ENCODE results near the gene CRHR1. TPM values are rescaled to one million over a fixed set of nuclear protein-coding genes. Genes with fewer than 3 reads are reported as not detected.
A peak's percentile ranks its signal among the peaks of the same experiment; 100 is the strongest.

CRHR1 gene
- polyA plus RNA-seq, 1 donor (not counting 4 experiments of a cell fraction or from before 2014, with no cell fraction given) = not detected

GRCh38 chr17:45871718-45872117, 87.6 kb downstream of the CRHR1 start:
- Histone ChIP-seq H3K4me2 (ENCODE audit: control insufficient read depth, extremely low read depth, insufficient read depth, low read depth, low read length) (no peak overlapping the region), H2AFZ (ENCODE audit: control insufficient read depth, low read length) (no peak overlapping the region), H3K27me3 (ENCODE audit: control insufficient read depth, extremely low read depth, insufficient read depth, low read length) (no peaks in the 10 kb centered on the region), H3K4me3 (ENCODE audit: control insufficient read depth in 2 of 3, extremely low read depth in 1 of 3, insufficient read depth in 2 of 3, low read depth in 1 of 3, low read length in 3 of 3) (no peak overlapping the region), H3K4me1 (ENCODE audit: control insufficient read depth, extremely low read depth, insufficient read depth, low read length) (no peaks in the 10 kb centered on the region), H3K36me3 (ENCODE audit: control insufficient read depth in 2 of 2, extremely low read depth in 1 of 2, insufficient read depth in 2 of 2, low read length in 2 of 2) (no peaks in the 10 kb centered on the region), H3K27ac (ENCODE audit: control insufficient read depth, insufficient read depth, low read length) (no peak overlapping the region), H3K9me3 (ENCODE audit: control insufficient read depth, low read depth, low read length) (no peaks in the 10 kb centered on the region), H4K20me1 (ENCODE audit: control insufficient read depth, extremely low read depth, insufficient read depth, low read length) (no peaks in the 10 kb centered on the region), H3K9ac (ENCODE audit: control insufficient read depth, extremely low read depth, insufficient read depth, low read length) (no peak overlapping the region), H3K9me1 (ENCODE audit: control insufficient read depth, extremely low read depth, insufficient read depth, low read length) (no peaks in the 10 kb centered on the region), H3K79me2 (ENCODE audit: control insufficient read depth, insufficient read depth, low read length) (no peaks in the 10 kb centered on the region)
- TF ChIP-seq EZH2 (IDR thresholded peaks at IDR 0.05; ENCODE audit: low read length) = no peak
- TF ChIP-seq, protein P1, sequence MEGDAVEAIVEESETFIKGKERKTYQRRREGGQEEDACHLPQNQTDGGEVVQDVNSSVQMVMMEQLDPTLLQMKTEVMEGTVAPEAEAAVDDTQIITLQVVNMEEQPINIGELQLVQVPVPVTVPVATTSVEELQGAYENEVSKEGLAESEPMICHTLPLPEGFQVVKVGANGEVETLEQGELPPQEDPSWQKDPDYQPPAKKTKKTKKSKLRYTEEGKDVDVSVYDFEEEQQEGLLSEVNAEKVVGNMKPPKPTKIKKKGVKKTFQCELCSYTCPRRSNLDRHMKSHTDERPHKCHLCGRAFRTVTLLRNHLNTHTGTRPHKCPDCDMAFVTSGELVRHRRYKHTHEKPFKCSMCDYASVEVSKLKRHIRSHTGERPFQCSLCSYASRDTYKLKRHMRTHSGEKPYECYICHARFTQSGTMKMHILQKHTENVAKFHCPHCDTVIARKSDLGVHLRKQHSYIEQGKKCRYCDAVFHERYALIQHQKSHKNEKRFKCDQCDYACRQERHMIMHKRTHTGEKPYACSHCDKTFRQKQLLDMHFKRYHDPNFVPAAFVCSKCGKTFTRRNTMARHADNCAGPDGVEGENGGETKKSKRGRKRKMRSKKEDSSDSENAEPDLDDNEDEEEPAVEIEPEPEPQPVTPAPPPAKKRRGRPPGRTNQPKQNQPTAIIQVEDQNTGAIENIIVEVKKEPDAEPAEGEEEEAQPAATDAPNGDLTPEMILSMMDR (optimal IDR thresholded peaks at IDR 0.05 in 1 of 3, IDR thresholded peaks at IDR 0.05 in 1 of 3, conservative IDR thresholded peaks at IDR 0.05 in 1 of 3; ENCODE audit: extremely low read depth in 1 of 3, insufficient read depth in 2 of 3, low read length in 3 of 3) = no peak
- no peak for DNase-seq (ENCODE audit: low read depth, low spot score)
- dilution Hi-C loops (cut with MboI; ENCODE audit: extremely low pct_ligation_motif_present, low sequenced_read_pairs) = loop anchor here (25.0 kb wide), 1 partner anchor 234 kb away; no protein-coding TSS in a partner anchor
- no peak for FAIRE-seq

GRCh38 chr17:45873728-45874127, 89.6 kb downstream of the CRHR1 start:
- no peaks in the 10 kb centered on the region for H3K4me1 ChIP-seq (ENCODE audit: control insufficient read depth, extremely low read depth, insufficient read depth, low read length)
- peak overlapping the region; percentile 26 for H2AFZ ChIP-seq (ENCODE audit: control insufficient read depth, low read length)
- H3K79me2 ChIP-seq (ENCODE audit: control insufficient read depth, insufficient read depth, low read length) = no peaks in the 10 kb centered on the region
- no peak overlapping the region for H3K27ac ChIP-seq (ENCODE audit: control insufficient read depth, insufficient read depth, low read length)
- no peak overlapping the region for H3K9ac ChIP-seq (ENCODE audit: control insufficient read depth, extremely low read depth, insufficient read depth, low read length)
- no peak for TF ChIP-seq EZH2 (IDR thresholded peaks at IDR 0.05; ENCODE audit: low read length)
- TF ChIP-seq, protein P1 (optimal IDR thresholded peaks at IDR 0.05 in 1 of 3, IDR thresholded peaks at IDR 0.05 in 1 of 3, conservative IDR thresholded peaks at IDR 0.05 in 1 of 3; ENCODE audit: extremely low read depth in 1 of 3, insufficient read depth in 2 of 3, low read length in 3 of 3) = no peak
- no peaks in the 10 kb centered on the region for H3K9me1 ChIP-seq (ENCODE audit: control insufficient read depth, extremely low read depth, insufficient read depth, low read length)
- FAIRE-seq = no peak
- no peaks in the 10 kb centered on the region for H4K20me1 ChIP-seq (ENCODE audit: control insufficient read depth, extremely low read depth, insufficient read depth, low read length)
- dilution Hi-C loops (cut with MboI; ENCODE audit: extremely low pct_ligation_motif_present, low sequenced_read_pairs) = loop anchor here (25.0 kb wide), 1 partner anchor 236 kb away; no protein-coding TSS in a partner anchor
- no peaks in the 10 kb centered on the region for H3K9me3 ChIP-seq (ENCODE audit: control insufficient read depth, low read depth, low read length)
- no peak for DNase-seq (ENCODE audit: low read depth, low spot score)
- peak overlapping the region; percentile 48 for H3K4me2 ChIP-seq (ENCODE audit: control insufficient read depth, extremely low read depth, insufficient read depth, low read depth, low read length)
- no peak overlapping the region for H3K4me3 ChIP-seq (ENCODE audit: control insufficient read depth in 2 of 3, extremely low read depth in 1 of 3, insufficient read depth in 2 of 3, low read depth in 1 of 3, low read length in 3 of 3)
- H3K36me3 ChIP-seq (ENCODE audit: control insufficient read depth in 2 of 2, extremely low read depth in 1 of 2, insufficient read depth in 2 of 2, low read length in 2 of 2) = no peaks in the 10 kb centered on the region
- H3K27me3 ChIP-seq (ENCODE audit: control insufficient read depth, extremely low read depth, insufficient read depth, low read length) = no peaks in the 10 kb centered on the region

All from keratinocyte (primary cell).